HG02943 (cell line): ENCODE data around the gene B4GALNT2.
"Not testable (repeated sequence)": the region's sequence is repeated elsewhere in the genome, so short reads cannot be mapped to it uniquely, and the experiment has no call there.

Experiments
- ATAC-seq: cut with Tn5 transposase; IDR thresholded peaks from one replicate; pipeline ENCODE4 v1.9.1; 2021; ENCODE audit warnings: mild to moderate bottlenecking, low read depth, moderate library complexity; ENCODE audit not compliant: unreplicated experiment

Gene B4GALNT2

GRCh38 chr17:49117587-49118230, 14.9 kb upstream of the B4GALNT2 start:
- ATAC-seq: no peak

GRCh38 chr17:49120166-49120565, 12.4 kb upstream of the B4GALNT2 start:
- no peak for ATAC-seq

DNA sequence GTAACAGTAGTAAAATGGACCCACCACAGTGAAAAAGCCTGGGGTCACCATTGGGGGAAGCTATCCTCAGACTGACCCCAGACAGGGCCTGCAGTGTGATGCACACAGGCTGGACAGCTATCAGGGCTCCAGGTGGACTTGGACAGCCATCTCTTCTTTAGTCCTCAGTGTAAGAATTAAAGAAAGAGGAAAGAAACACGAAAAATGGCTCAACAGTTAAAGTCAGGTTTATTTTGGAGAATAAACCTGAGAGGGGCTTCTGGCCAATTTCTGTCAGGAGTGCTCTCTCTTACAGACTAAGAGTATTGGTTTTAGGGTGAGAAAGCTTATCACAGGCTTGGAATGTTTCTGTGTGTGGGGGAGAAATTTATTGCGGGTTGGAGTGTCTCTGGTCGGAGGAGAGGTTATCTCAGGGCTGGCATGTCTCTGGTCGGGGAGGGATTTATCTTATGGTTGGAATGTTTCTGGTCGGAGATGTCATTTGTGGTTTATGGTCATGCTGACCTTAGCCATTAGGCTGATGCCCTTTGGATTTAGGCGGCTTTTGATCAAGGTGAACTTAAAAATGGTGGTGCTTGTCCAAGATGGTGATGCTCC, 10.8 kb upstream of the B4GALNT2 start:
- ATAC-seq: no peak

DNA sequence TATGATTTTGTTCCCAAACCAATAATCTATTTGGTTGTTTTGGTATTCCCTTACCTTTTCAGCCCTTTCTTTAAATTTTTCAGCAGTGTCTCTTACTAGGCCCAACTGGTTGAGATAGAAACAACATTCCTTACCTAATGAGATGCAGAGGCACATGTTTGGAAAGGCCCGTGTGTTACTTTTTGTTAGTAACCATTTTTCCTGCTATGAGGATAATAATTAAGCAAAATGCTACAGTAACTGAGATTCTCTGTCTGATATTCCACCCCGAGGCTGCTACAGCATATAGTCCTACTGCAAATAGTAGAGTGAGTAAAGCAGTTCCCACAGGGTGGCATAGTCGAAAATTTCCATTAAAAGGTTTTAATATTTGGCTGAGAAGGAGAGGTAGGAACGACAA, 10.0 kb upstream of the B4GALNT2 start:
- ATAC-seq: no peak

- no peak for ATAC-seq
Measured at GRCh38 chr17:49123061-49123460, 9.5 kb upstream of the B4GALNT2 start.

DNA sequence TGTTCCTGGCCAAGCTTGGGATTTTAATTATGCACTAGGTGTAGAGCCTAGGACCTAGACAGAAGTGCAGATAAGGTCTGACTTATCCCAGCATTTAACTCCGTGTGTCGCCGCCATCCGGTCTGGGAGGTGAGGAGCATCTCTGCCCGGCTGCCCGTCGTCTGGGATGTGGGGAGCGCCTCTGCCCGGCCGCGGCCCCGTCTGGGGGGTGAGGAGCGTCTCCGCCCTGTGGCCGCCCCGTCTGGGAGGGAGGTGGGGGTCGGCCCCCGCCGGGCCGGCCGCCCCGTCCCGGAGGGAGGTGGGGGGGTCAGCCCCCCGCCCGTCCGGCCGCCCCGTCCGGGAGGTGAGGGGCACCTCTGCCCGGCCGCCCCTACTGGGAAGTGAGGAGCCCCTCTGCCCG, 7.1 kb upstream of the B4GALNT2 start:
- no peak for ATAC-seq

- ATAC-seq: not testable (repeated sequence)
Measured at GRCh38 chr17:49126183-49126859, 6.2 kb upstream of the B4GALNT2 start.

GRCh38 chr17:49129359-49129950, 3.1 kb upstream of the B4GALNT2 start:
- not testable (repeated sequence) for ATAC-seq

DNA sequence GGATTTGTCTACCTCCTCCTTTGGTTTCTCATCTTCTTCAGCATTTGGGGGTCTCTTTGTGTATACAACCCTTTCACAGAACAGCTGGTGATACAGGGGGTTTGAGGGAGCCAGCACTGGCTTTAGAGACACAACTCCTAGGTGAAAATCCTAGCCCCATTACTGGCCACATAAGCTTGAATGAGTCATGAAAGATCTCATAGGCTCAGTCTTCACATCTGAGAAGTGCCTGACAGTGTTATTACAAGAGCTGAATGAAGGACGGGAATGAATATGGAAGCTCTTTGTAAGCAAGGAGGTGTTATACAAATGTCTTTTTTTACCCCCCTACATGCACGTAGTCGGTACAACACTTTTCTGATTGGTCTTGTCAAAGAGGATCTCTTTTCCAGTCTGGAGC, 1.7 kb upstream of the B4GALNT2 start:
- no peak for ATAC-seq

- ATAC-seq: no peak
Measured at GRCh38 chr17:49132317-49132698, 261 bp upstream of the B4GALNT2 start.

- ATAC-seq: no peak
Measured at GRCh38 chr17:49136335-49136734, 3.8 kb downstream of the B4GALNT2 start.

GRCh38 chr17:49145654-49146053, 13.1 kb downstream of the B4GALNT2 start:
- ATAC-seq: not testable (repeated sequence)

- no peak for ATAC-seq
Measured at GRCh38 chr17:49146620-49147306, 14.2 kb downstream of the B4GALNT2 start.

DNA sequence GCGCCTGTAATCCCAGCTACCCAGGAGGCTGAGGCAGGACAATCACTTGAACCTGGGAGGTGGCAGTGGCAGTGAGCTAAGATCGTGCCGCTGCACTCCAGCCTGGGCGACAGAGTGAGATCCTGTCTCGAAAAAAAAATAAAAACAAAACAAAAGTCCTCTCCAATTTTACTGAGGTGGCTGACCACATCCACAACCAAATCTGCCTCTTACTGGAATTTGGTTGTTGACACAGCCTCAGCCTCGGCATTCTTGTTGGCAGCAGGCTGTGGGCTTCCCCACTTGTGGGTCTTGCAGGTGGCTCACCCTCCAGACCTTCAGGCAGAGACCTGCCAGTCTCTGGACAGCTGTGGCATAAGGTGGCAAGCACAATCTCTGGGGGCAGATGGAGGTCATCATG, 15.6 kb downstream of the B4GALNT2 start:
- ATAC-seq: no peak

GRCh38 chr17:49151996-49152395, 19.4 kb downstream of the B4GALNT2 start:
- no peak for ATAC-seq

- ATAC-seq: no peak
Measured at GRCh38 chr17:49156256-49156655, 23.7 kb downstream of the B4GALNT2 start.

- ATAC-seq: no peak
Measured at GRCh38 chr17:49157784-49158183, 25.2 kb downstream of the B4GALNT2 start.

GRCh38 chr17:49162866-49163265, 30.3 kb downstream of the B4GALNT2 start:
- ATAC-seq: no peak

- ATAC-seq: no peak
Measured at GRCh38 chr17:49165143-49165542, 32.6 kb downstream of the B4GALNT2 start.

DNA sequence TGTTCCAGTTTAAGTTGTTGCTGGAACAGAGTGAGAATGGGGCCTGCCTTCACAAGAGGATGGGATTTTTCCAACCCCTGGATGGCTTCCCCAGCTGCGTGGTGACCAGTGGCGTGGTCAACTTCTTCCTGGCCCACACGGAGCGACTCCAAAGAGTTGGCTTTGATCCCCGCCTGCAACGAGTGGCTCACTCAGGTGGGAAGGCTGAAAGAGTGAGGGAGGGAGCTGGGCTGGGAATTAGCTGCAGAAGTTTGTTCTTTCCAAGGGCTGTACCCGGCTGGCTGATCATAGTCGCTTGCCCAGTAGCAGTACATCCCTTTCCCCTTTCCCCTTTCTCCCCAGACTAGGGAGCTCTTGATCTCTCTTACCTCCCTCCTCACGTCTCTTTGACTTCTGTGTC, 36.1 kb downstream of the B4GALNT2 start:
- ATAC-seq: no peak

DNA sequence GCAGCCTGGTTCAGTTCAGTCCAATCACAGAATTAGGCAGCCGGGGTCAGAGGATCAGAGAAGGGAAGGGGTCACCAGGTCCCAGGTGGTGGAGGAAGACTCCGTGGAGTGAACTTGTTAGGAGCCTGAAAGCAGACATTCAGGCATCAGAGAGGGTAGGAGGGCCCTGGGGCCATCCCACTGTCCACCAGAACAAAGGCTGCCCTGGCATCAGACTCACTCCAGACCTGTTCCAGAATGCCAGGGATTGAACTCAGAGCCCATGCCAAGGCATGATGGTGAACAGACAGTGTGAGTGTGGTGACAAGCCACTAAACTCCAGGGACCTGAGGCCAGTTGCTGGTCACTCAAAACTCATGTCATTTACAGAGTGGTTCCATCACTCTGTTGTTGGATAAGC, 37.6 kb downstream of the B4GALNT2 start:
- no peak for ATAC-seq
